GM12872 (cell line): ENCODE data around the gene SFXN3.

Experiments used
- TF ChIP-seq, protein P1 (sequence below): IDR thresholded peaks from 3 replicates; pipeline ENCODE4 v1.5.1; 2011; ENCODE audit warnings: low read depth, mild to moderate bottlenecking, low read length, moderate library complexity; ENCODE audit not compliant: insufficient read depth

The SFXN3 gene

DNA sequence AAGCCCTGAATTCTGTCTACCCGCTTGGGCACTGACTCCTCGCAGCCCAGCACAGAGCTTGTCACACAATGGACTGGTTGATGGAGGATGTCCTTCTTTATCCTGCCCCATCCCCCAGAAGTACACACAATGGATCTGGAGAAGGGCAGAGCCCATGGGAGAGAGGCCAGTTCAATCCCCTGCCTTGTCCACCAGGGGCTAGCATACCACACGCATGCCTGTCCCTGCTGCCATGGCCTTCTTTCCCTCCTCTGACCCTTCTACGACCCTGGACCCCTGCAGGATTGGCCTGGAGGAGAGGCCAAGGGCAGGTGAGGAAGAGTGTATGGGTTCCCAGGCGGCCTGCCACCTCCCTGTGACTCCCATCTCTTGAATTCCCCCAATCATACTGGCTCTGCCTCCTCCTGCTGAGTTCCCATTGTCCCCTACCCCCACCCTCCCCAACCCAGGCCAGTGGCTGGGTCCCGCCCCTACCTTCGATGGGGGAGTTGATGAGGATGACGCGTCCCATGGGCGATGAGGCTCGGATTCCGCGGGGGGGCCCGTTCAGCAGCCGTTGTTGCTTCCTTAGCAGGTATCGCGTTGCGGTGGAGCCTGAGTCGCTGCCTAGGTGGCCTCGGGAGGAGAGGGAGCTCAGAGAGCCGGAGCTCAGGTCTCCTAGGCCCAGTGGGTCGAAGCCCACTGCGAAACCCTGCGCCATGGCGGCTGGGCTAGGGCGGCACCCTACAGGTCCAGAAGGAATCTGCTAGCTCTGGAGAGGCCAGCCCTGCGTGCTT is 1.3 kb upstream of the SFXN3 start:
- TF ChIP-seq, protein P1, sequence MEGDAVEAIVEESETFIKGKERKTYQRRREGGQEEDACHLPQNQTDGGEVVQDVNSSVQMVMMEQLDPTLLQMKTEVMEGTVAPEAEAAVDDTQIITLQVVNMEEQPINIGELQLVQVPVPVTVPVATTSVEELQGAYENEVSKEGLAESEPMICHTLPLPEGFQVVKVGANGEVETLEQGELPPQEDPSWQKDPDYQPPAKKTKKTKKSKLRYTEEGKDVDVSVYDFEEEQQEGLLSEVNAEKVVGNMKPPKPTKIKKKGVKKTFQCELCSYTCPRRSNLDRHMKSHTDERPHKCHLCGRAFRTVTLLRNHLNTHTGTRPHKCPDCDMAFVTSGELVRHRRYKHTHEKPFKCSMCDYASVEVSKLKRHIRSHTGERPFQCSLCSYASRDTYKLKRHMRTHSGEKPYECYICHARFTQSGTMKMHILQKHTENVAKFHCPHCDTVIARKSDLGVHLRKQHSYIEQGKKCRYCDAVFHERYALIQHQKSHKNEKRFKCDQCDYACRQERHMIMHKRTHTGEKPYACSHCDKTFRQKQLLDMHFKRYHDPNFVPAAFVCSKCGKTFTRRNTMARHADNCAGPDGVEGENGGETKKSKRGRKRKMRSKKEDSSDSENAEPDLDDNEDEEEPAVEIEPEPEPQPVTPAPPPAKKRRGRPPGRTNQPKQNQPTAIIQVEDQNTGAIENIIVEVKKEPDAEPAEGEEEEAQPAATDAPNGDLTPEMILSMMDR = peak; percentile 23; the same call in 1 of the 3 replicates

DNA sequence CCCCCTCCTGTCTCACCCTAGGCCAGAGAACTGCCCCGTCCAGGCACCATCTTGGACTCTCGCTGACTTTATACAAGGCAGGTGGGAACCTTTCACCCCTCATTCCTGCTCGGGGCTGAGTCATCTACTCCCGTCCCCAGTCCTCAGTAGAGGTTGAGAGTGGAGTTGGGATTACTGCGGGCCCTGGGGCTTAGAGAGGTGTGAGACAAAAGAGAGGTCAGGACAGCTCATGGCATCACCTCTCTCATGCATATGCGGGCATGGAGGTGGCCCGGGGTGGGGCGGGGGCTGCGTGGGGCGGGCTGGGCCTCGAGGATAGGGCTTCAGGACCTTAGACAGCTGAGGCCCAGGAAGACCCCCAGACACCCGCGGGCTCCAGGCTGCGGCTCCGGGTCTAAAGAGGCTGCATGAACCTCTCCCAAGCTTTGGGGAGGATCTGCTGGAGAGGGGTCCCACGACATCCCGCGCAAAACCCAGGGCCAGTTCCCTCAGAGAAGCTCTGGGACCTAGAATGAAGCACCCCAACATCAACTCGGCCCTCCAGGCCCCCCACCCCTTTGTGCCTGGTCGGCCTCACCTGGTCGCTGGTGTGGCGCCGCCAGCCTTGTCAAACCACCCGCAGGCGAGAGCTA is 422 bp upstream of the SFXN3 start:
- TF ChIP-seq, protein P1 = no peak

DNA sequence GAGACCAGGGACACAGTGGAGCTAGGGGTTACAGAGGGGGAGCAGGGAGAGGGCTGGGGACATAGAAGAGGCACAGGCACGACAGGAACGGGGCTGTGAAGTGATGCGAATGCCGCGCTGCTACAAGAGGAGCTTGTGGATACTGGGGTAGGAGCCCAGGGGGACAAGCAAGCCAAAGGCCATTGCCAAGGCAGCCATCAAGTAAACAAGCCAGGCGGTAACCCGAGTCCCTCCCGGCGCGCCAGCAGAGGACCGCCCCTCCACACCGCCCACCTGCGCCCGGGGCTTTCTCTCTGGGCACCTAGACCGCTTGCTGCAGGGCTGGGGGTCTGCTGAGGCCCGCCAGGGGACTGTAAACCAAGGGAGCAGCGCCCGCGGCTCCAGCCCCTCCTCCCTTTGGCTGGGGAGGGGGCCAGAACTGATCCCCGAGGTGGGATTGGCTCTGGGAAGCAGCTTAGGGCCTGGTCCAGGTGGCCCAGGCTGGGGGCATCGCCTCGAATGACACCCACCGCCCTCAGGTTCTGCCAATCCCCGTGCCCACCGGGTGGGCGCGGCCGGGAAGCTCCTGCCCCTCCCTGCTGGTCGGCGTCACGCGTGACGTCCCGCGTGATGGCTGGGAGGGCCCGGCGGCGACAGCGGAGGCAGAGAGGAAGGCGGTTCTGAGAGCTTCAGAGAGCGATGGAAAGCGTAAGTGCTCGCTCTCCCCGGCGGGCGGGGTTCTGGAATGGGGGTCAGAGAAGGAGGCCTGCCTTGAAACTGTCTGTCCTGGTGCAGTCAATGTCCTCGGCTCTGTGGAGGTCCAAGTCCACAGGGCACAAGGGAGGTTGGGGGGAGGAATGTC is 982 bp downstream of the SFXN3 start:
- TF ChIP-seq, protein P1 = no peak

DNA sequence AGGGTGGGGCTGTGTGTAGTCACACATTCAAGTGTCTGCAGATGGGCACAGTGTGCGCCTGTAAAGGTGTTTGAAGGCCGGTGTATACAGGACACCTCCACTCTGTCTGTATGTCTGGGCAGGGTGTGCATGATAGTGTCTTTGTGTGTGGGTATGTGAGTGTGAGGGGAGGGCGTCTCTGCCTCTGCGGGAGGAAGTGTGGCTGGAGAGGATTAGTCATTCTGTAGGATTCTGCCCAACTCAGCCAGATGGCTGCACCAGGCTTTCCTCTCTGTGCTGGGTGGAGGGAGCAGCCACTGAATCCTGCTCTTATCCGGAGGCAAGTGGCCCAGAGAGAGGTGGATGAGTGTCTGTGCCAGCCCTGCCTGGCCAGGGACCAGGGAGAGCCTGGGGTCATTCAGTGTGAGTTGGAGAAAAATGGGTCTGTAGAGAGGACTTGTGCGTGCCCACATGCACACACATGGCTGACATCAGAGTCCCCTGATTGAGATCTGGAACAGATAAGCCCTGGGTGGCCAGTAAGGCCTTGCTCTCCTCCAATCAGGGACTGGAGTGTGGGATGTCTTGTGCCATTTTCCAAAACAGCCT is 1.7 kb downstream of the SFXN3 start:
- TF ChIP-seq, protein P1 = no peak

DNA sequence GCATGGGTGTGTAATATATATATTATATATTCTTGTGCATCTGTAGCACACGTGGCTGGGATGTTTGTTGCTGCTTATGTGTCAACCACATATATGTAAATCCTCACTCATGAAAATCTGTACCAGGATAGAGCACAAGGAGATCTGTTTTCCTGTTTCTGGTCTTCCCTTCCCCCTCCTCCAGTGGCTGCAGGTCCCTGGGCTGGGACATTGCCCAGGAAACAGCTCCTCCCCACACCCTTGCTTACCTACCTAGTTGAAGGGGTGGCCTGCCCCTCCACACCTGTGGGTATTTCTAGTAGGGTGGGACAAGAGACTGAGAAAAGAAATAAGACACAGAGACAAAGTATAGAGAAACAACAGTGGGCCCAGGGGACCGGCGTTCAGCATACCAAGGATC is 2.2 kb downstream of the SFXN3 start:
- TF ChIP-seq, protein P1 = no peak

DNA sequence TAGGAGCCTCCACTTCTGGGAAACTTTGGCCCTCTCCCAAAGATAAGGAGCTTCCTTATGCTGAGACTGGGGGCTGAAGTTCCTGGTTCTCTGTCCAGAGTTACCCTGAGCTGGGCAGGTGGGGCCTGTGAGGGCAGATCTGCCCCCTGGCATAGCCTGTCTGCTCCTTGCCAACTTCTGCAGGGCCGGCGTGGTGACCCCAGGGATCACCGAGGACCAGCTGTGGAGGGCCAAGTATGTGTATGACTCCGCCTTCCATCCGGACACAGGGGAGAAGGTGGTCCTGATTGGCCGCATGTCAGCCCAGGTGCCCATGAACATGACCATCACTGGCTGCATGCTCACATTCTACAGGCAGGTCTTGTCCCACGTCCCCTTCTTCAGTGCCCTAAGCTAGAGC is 4.3 kb downstream of the SFXN3 start:
- TF ChIP-seq, protein P1 = no peak

DNA sequence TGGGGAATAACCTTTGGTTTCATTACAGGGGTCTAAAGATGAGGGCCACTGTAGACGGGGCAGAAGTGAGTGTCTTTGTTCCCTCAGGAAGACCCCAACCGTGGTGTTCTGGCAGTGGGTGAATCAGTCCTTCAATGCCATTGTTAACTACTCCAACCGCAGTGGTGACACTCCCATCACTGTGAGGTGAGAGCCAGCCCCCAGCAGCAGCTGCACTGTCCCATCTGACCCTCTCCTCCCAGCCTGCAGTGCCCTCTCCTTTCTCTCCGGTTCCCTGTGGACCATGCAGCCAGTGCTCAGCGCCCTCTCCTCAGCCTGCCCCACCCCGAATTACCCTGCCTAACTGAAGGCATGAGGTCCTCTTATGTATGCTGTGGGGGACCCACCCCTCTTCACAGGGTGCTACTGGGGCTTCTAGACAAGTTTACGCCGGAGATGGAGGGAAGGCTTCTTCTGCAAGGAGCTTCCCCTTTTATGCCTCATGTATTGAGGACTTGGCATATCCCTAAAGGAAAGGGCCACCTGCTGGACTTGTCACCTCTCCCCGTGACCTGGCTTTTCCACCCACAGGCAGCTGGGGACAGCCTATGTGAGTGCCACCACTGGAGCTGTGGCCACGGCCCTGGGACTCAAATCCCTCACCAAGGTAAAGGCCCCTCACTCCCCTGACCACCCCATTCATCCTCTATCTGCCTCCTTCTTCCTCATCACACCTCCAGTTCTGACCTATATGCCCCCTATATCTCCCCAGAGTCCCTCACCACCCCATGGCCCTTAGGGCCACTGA is 5.1 kb downstream of the SFXN3 start:
- TF ChIP-seq, protein P1 = no peak
